ENCODE measurements around the gene PRKACB. TPM values are rescaled to one million over a fixed set of nuclear protein-coding genes. Genes with fewer than 3 reads are reported as not detected.

The PRKACB gene
- total RNA-seq, 1 donor from 2014 or later = 34.4 TPM

- H3K27ac Mint-ChIP-seq (ENCODE audit: unreplicated experiment) = no peak overlapping the region
- H3K27me3 Mint-ChIP-seq (ENCODE audit: low read depth) = no peaks in the 10 kb centered on the region
- TF ChIP-seq CTCF (conservative IDR thresholded peaks at IDR 0.05) = no peak
- H3K9me3 Mint-ChIP-seq = peaks cover 7% of the 10 kb centered on the region
- H3K4me3 Mint-ChIP-seq = no peak overlapping the region
- no peak for DNase-seq (ENCODE audit: low read depth, low spot score)
- H3K4me1 Mint-ChIP-seq = no peaks in the 10 kb centered on the region
- H3K36me3 Mint-ChIP-seq (ENCODE audit: low read depth) = peaks cover 29% of the 10 kb centered on the region
Observed at GRCh38 chr1:84242641-84243040, 98.6 kb downstream of the PRKACB start.

- peaks cover 14% of the 10 kb centered on the region for H3K36me3 Mint-ChIP-seq (ENCODE audit: low read depth)
- no peaks in the 10 kb centered on the region for H3K27me3 Mint-ChIP-seq (ENCODE audit: low read depth)
- no peaks in the 10 kb centered on the region for H3K4me1 Mint-ChIP-seq
- H3K27ac Mint-ChIP-seq (ENCODE audit: unreplicated experiment) = no peak overlapping the region
- no peak overlapping the region for H3K4me3 Mint-ChIP-seq
- H3K9me3 Mint-ChIP-seq = peaks cover 7% of the 10 kb centered on the region
- DNase-seq (ENCODE audit: low read depth, low spot score) = no peak
- no peak for TF ChIP-seq CTCF (conservative IDR thresholded peaks at IDR 0.05)
Observed at GRCh38 chr1:84245563-84245962, 101.5 kb downstream of the PRKACB start.

DNA sequence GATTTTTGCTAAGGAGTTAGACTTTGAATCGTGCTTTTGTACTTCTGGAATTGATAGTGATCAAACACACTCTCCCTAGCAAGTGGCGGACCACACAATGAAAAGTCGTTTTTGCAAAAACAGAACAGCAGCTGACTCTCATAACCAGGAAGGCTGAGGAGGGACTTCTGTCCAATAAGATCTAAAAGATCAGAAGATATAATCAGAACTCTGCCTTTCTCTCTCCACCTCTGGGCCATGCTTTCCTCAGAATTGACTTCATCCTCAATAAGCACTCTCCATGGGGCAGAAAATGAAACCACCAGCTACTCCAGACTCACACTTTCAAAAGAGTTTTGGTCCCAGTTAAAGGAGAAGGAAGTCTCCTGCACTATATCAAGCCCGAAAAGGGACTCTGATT lies 102.1 kb downstream of the PRKACB start:
- H3K4me3 Mint-ChIP-seq = no peak overlapping the region
- H3K9me3 Mint-ChIP-seq = peaks cover 8% of the 10 kb centered on the region
- TF ChIP-seq CTCF (conservative IDR thresholded peaks at IDR 0.05) = no peak
- H3K4me1 Mint-ChIP-seq = no peaks in the 10 kb centered on the region
- no peaks in the 10 kb centered on the region for H3K27me3 Mint-ChIP-seq (ENCODE audit: low read depth)
- H3K27ac Mint-ChIP-seq (ENCODE audit: unreplicated experiment) = no peak overlapping the region
- no peak for DNase-seq (ENCODE audit: low read depth, low spot score)
- H3K36me3 Mint-ChIP-seq (ENCODE audit: low read depth) = peaks cover 7% of the 10 kb centered on the region

DNA sequence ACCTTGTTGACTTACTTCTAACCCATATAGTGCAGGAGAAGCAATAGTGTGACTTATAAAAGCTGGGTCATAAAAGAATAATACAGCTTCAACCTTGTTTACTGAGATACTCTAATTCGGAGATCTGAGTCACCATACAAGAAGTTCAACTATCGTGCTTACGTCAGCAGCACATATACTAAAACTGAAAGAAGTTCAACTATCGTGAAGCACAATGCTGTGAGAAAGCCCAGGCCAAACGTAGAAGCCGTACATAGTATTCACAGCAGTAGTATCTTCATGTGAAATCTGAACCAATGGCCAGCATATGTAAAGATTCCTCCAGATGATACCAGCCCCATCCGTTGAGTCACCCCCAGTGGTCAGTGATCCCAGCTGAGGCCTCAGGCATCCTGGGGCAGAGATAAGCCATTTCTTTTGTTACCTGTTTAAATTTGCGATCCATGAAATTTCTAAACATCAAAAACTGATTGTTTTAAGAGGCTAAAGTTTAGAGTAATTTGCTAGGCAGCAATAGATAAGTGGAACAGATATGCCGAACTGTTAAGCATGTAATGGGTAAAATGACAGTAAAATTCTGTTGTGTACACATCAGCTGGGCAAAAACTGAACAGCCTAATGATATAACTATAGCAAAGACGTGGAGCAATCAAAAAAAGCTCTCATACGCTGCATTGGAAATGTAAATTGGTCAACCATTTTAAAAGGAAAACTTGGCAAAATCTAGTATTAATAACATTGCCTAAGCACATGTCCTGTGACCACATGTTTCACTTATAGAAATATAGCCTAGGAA lies 103.6 kb downstream of the PRKACB start:
- Mint-ChIP-seq H3K4me3 (no peak overlapping the region), H3K9me3 (peaks cover 7% of the 10 kb centered on the region), H3K27me3 (ENCODE audit: low read depth) (no peaks in the 10 kb centered on the region), H3K36me3 (ENCODE audit: low read depth) (peaks cover 3% of the 10 kb centered on the region), H3K27ac (ENCODE audit: unreplicated experiment) (no peak overlapping the region), H3K4me1 (no peaks in the 10 kb centered on the region)
- DNase-seq (ENCODE audit: low read depth, low spot score) = no peak
- TF ChIP-seq CTCF (conservative IDR thresholded peaks at IDR 0.05) = no peak

DNA sequence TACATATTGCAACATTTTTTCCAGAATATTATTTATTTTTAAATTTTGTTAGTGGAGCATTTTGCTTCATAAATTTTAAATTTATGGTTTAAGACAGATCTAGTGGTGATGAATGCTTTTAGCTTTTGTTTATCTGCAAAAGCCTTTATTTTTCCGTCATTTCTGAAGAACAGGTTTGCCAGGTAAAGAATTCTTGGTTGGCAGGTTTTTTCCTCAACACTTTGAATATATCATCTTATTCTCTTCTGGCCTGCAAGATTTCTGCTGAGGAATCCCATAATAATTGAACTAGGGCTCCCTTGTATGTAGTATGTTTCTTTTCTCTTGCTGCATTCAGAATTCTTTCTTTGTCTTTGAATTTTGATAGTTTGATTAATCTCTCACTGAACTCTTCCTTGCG lies 106.6 kb downstream of the PRKACB start:
- H3K27ac Mint-ChIP-seq (ENCODE audit: unreplicated experiment) = no peak overlapping the region
- peaks cover 2% of the 10 kb centered on the region for H3K36me3 Mint-ChIP-seq (ENCODE audit: low read depth)
- no peak for TF ChIP-seq CTCF (conservative IDR thresholded peaks at IDR 0.05)
- DNase-seq (ENCODE audit: low read depth, low spot score) = no peak
- H3K4me1 Mint-ChIP-seq = peaks cover 13% of the 10 kb centered on the region
- no peaks in the 10 kb centered on the region for H3K27me3 Mint-ChIP-seq (ENCODE audit: low read depth)
- peaks cover 7% of the 10 kb centered on the region for H3K9me3 Mint-ChIP-seq
- H3K4me3 Mint-ChIP-seq = no peak overlapping the region

Data from neural crest cell (in vitro differentiated cells).